Stimulated activated CD4-positive, alpha-beta T cell treated with anti-CD3 and anti-CD28 coated beads, Interleukin-2, amount 100 ng/mL, for 24 hours (primary cell): Measurements from ENCODE around the gene OR52E4.

Experiments used
- DNase-seq, 2 donors: peaks; one replicate each; pipeline ENCODE4 v3.0.0-alpha.2; 2020

The OR52E4 gene

DNA sequence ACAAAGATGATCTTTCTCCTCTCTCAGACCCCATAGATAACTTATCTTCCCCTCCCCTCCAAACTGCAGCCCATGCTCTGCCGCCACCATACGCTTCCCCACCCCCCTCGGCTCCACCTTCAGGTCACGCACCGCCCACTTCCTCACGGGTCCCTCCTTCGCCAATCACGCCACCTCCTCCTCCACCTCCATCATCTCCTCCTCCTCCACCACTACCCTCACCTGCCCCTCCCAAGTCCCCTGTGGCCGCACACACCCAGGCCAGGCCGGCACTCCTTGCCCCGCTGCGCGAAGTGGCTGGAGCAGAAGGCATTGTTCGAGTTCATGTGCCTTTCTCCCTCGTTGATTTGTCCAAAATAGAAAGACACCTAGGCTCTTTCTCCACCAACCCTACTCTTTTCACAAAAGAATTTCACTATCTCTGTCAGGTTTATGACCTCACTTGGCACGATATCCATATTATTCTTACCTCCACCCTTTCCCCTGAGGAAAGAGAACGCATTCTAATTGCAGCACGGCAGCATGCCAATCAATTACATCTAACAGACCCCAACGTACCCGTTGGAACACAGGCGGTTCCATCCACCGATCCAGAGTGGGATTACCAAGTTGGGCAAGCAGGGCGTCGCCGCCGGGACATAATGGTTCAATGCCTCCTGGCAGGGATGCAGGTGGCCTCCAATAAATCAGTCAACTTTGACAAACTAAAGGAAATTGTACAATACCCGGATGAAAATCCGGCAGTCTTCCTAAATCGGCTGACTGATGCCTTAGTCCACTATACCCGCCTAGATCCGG lies 49.3 kb downstream of the OR52E4 start:
- DNase-seq: no peak

DNA sequence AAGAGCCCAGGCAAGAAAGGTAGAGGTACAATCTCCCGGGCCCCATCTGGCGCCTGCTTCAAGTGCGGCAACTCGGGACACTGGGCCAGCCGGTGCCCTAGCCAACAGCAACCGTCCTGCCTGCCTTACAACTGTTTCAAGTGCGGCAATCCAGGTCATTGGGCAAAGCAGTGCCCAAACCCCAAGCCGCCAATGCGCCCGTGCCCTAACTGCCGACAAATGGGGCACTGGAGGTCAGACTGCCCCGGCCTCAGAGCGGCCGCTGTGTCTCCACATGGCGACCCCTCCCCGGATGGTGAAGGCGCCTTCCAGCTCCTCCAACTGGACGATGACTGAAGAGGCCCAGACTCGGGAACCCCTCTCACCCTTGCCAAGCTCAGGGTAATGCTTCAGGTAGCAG lies 50.2 kb downstream of the OR52E4 start:
- no peak for DNase-seq

DNA sequence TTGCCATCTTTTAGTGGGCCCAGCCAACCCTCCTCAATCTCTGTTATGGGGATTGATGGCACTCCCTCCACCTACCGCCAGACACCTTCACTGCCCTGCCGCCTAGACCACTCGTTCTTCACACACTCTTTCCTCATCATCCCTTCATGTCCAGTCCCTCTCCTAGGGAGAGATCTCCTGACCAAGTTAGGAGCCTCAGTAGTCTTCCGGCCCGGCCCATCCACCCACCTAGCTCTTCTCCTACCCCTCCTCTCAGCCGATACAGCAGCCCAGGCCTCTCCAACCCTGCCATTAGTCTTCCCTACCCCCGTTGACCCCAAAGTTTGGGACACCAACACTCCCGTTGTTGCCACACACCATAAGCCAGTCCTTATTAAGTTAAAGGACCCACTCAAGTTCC lies 50.6 kb downstream of the OR52E4 start:
- no peak for DNase-seq

DNA sequence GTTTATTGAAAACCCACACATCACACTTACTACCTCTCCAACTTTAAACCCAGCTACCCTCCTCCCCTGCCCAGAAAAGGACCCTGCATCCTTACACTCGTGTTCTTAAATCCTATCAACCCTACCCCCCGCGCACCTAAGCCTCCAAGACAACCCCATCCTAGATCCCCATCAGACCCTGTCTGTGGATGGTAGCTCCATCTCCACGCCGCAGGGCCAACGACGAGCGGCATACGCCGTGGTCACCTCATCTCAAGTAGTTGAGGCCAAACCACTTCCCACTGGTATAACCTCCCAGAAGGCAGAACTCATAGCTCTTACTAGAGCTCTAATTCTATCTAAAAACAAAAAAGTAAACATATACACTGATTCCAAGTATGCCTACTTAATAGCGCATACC lies 52.2 kb downstream of the OR52E4 start:
- no peak for DNase-seq

DNA sequence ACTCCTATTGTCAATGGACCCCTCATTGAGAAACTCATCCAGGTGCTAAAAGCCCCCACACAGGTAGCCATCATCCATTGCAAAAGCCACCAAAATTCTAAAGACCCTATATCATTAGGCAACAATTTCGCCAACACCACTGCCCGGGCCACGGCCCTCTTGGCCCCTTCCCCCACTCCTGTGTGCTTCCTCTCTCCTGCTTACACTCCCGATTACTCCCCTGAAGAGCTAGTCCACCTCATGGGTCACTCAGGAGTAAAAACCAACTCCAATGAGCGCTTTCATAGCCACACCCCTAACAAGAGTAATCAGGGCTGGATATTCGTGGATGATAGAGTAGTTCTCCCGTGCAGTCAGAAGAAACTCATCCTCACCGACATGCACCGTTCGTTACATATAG lies 52.7 kb downstream of the OR52E4 start:
- DNase-seq: no peak
